Myocyte (in vitro differentiated cells): Measurements from ENCODE around the gene CDC42SE2. TPM values are rescaled to one million over a fixed set of nuclear protein-coding genes. Genes with fewer than 3 reads are reported as not detected.
A peak's percentile ranks its signal among the peaks of the same experiment; 100 is the strongest.
"Not testable (repeated sequence)": the region's sequence is repeated elsewhere in the genome, so short reads cannot be mapped to it uniquely, and the experiment has no call there.

Source experiments
- DNase-seq: peaks from one replicate; pipeline ENCODE4 v3.0.0-alpha.2; 2012; ENCODE audit warnings: low read depth
- total RNA-seq: library from RNA; depleted of rRNA; stranded (reverse); fragments of >200 nt; gene quantifications from 2 replicates; pipeline ENCODE4 v1.2.3, GENCODE V29; 2014

The CDC42SE2 gene
- total RNA-seq, 1 donor from 2014 or later = 37.4 TPM

- DNase-seq = no peak
Measured at GRCh38 chr5:131318455-131318854, 54.6 kb downstream of the CDC42SE2 start.

GRCh38 chr5:131321066-131321465, 57.2 kb downstream of the CDC42SE2 start:
- DNase-seq = no peak

GRCh38 chr5:131322926-131323325, 59.1 kb downstream of the CDC42SE2 start:
- DNase-seq = no peak

GRCh38 chr5:131323378-131323777, 59.5 kb downstream of the CDC42SE2 start:
- no peak for DNase-seq

- DNase-seq = peak; percentile 34
Measured at GRCh38 chr5:131324303-131324702, 60.5 kb downstream of the CDC42SE2 start.

- DNase-seq = no peak
Measured at GRCh38 chr5:131328536-131329285, 64.9 kb downstream of the CDC42SE2 start.

- DNase-seq = no peak
Measured at GRCh38 chr5:131329286-131329560, 65.4 kb downstream of the CDC42SE2 start.

- DNase-seq = no peak
Measured at GRCh38 chr5:131330031-131330430, 66.2 kb downstream of the CDC42SE2 start.

- not testable (repeated sequence) for DNase-seq
Measured at GRCh38 chr5:131335756-131336155, 71.9 kb downstream of the CDC42SE2 start.

GRCh38 chr5:131336801-131337200, 72.9 kb downstream of the CDC42SE2 start:
- not testable (repeated sequence) for DNase-seq

GRCh38 chr5:131337240-131338050, 73.6 kb downstream of the CDC42SE2 start:
- DNase-seq = not testable (repeated sequence)

GRCh38 chr5:131338051-131338453, 74.2 kb downstream of the CDC42SE2 start:
- peak; percentile 53 for DNase-seq

- not testable (repeated sequence) for DNase-seq
Measured at GRCh38 chr5:131344288-131344687, 80.4 kb downstream of the CDC42SE2 start.

- not testable (repeated sequence) for DNase-seq
Measured at GRCh38 chr5:131346204-131346603, 82.4 kb downstream of the CDC42SE2 start.

GRCh38 chr5:131353991-131354390, 90.1 kb downstream of the CDC42SE2 start:
- no peak for DNase-seq

GRCh38 chr5:131355971-131356528, 92.2 kb downstream of the CDC42SE2 start:
- no peak for DNase-seq

GRCh38 chr5:131356619-131357018, 92.8 kb downstream of the CDC42SE2 start:
- DNase-seq = no peak

- no peak for DNase-seq
Measured at GRCh38 chr5:131357739-131358561, 94.1 kb downstream of the CDC42SE2 start.

GRCh38 chr5:131361677-131362315, 97.9 kb downstream of the CDC42SE2 start:
- DNase-seq = no peak

- DNase-seq = no peak
Measured at GRCh38 chr5:131363811-131364506, 100.1 kb downstream of the CDC42SE2 start.
